Activated CD4-positive, alpha-beta T cell treated with anti-CD3 and anti-CD28 coated beads, Interleukin-2, amount 50 U/mL, for 24 hours (primary cell): ENCODE data around the gene SLC25A6.
"Not testable (repeated sequence)": the region's sequence is repeated elsewhere in the genome, so short reads cannot be mapped to it uniquely, and the experiment has no call there.

Experiments
- DNase-seq, 2 donors: peaks; one replicate each; pipeline ENCODE4 v3.0.0-alpha.2; 2020; ENCODE audit warnings: low read depth in 1 of 2, low spot score in 1 of 2

The SLC25A6 gene

GRCh38 chrX:1391707-1392375 is at the start of gene SLC25A6:
Gene SLC25A6, minus strand, starts transcription at chrX:1392113. Its CDS starts 104 bp downstream, at chrX:1392009.
- peak; percentile 98 to 99 for DNase-seq

GRCh38 chrX:1440506-1440905 is 48.6 kb upstream of the SLC25A6 start:
- no peak for DNase-seq

GRCh38 chrX:1435241-1435895 is 43.5 kb upstream of the SLC25A6 start:
- DNase-seq: no peak

GRCh38 chrX:1434871-1435240 is 42.9 kb upstream of the SLC25A6 start:
- no peak for DNase-seq

- no peak for DNase-seq
Observed at GRCh38 chrX:1433646-1434357, 41.9 kb upstream of the SLC25A6 start.

- no peak for DNase-seq
Observed at GRCh38 chrX:1430451-1430850, 38.5 kb upstream of the SLC25A6 start.

GRCh38 chrX:1427756-1428155 is 35.8 kb upstream of the SLC25A6 start:
- no peak for DNase-seq

GRCh38 chrX:1426321-1426720 is 34.4 kb upstream of the SLC25A6 start:
- DNase-seq: not testable (repeated sequence)

GRCh38 chrX:1425381-1425780 is 33.5 kb upstream of the SLC25A6 start:
- DNase-seq: no peak

GRCh38 chrX:1424147-1424851 is 32.4 kb upstream of the SLC25A6 start:
- no peak for DNase-seq

GRCh38 chrX:1423215-1423614 is 31.3 kb upstream of the SLC25A6 start:
- no peak for DNase-seq

GRCh38 chrX:1422135-1422465 is 30.2 kb upstream of the SLC25A6 start:
- no peak for DNase-seq

- DNase-seq: no peak
Observed at GRCh38 chrX:1421433-1422134, 29.7 kb upstream of the SLC25A6 start.

- DNase-seq: no peak
Observed at GRCh38 chrX:1420371-1420770, 28.5 kb upstream of the SLC25A6 start.

- DNase-seq: no peak
Observed at GRCh38 chrX:1419545-1420355, 27.8 kb upstream of the SLC25A6 start.

GRCh38 chrX:1418901-1419544 is 27.1 kb upstream of the SLC25A6 start:
- no peak for DNase-seq

- DNase-seq: no peak
Observed at GRCh38 chrX:1417921-1418771, 26.2 kb upstream of the SLC25A6 start.

GRCh38 chrX:1416965-1417760 is 25.2 kb upstream of the SLC25A6 start:
- no peak for DNase-seq
